ENCODE results near the gene USP36. TPM values are rescaled to one million over a fixed set of nuclear protein-coding genes. Genes with fewer than 3 reads are reported as not detected.

Gene USP36
- polyA plus RNA-seq, 3 donors: 39.1 to 46.7 (median 44.0) TPM

GRCh38 chr17:78798695-78799559 is 41.7 kb downstream of the USP36 start:
- no peak for DNase-seq (ENCODE audit: extremely low read depth in 1 of 11, low read depth in 9 of 11, low spot score in 4 of 11)

GRCh38 chr17:78797691-78798585 is 42.7 kb downstream of the USP36 start:
- DNase-seq (ENCODE audit: extremely low read depth in 1 of 11, low read depth in 9 of 11, low spot score in 4 of 11): no peak

GRCh38 chr17:78797213-78797612 is 43.4 kb downstream of the USP36 start:
- no peak for DNase-seq (ENCODE audit: extremely low read depth in 1 of 11, low read depth in 9 of 11, low spot score in 4 of 11)

- DNase-seq (ENCODE audit: extremely low read depth in 1 of 11, low read depth in 9 of 11, low spot score in 4 of 11): no peak
These were observed 44.1 kb downstream of the USP36 start for GRCh38 chr17:78796517-78796900.

GRCh38 chr17:78795861-78796516 is 44.6 kb downstream of the USP36 start:
- no peak for DNase-seq (ENCODE audit: extremely low read depth in 1 of 11, low read depth in 9 of 11, low spot score in 4 of 11)

GRCh38 chr17:78794864-78795640 is 45.6 kb downstream of the USP36 start:
- DNase-seq (ENCODE audit: extremely low read depth in 1 of 11, low read depth in 9 of 11, low spot score in 4 of 11): no peak

GRCh38 chr17:78794399-78794798 is 46.2 kb downstream of the USP36 start:
- no peak for DNase-seq (ENCODE audit: extremely low read depth in 1 of 11, low read depth in 9 of 11, low spot score in 4 of 11)

- no peak for DNase-seq (ENCODE audit: extremely low read depth in 1 of 11, low read depth in 9 of 11, low spot score in 4 of 11)
These were observed 46.6 kb downstream of the USP36 start for GRCh38 chr17:78793968-78794367.

- no peak for DNase-seq (ENCODE audit: extremely low read depth in 1 of 11, low read depth in 9 of 11, low spot score in 4 of 11)
These were observed 47.2 kb downstream of the USP36 start for GRCh38 chr17:78793415-78793814.

- no peak for DNase-seq (ENCODE audit: extremely low read depth in 1 of 11, low read depth in 9 of 11, low spot score in 4 of 11)
These were observed 48.5 kb downstream of the USP36 start for GRCh38 chr17:78791840-78792709.

GRCh38 chr17:78790552-78790951 is 50.1 kb downstream of the USP36 start:
- no peak for DNase-seq (ENCODE audit: extremely low read depth in 1 of 11, low read depth in 9 of 11, low spot score in 4 of 11)

- DNase-seq (ENCODE audit: extremely low read depth in 1 of 11, low read depth in 9 of 11, low spot score in 4 of 11): no peak
These were observed 50.9 kb downstream of the USP36 start for GRCh38 chr17:78789663-78790181.

- DNase-seq (ENCODE audit: extremely low read depth in 1 of 11, low read depth in 9 of 11, low spot score in 4 of 11): no peak
These were observed 51.4 kb downstream of the USP36 start for GRCh38 chr17:78789149-78789662.

- DNase-seq (ENCODE audit: extremely low read depth in 1 of 11, low read depth in 9 of 11, low spot score in 4 of 11): no peak
These were observed 52.2 kb downstream of the USP36 start for GRCh38 chr17:78788451-78788850.

GRCh38 chr17:78787444-78787843 is 53.2 kb downstream of the USP36 start:
- DNase-seq (ENCODE audit: extremely low read depth in 1 of 11, low read depth in 9 of 11, low spot score in 4 of 11): no peak

GRCh38 chr17:78785663-78786057 is 55.0 kb downstream of the USP36 start:
- no peak for DNase-seq (ENCODE audit: extremely low read depth in 1 of 11, low read depth in 9 of 11, low spot score in 4 of 11)

- DNase-seq (ENCODE audit: extremely low read depth in 1 of 11, low read depth in 9 of 11, low spot score in 4 of 11): no peak
These were observed 55.5 kb downstream of the USP36 start for GRCh38 chr17:78785011-78785662.
